SH-SY5Y (cell line): Measurements from ENCODE around the gene SLC35A1.

Source experiments
- GATA2 ChIP-seq: IDR thresholded peaks from 2 replicates; pipeline ENCODE4 v1.6.1; 2011; ENCODE audit warnings: mild to moderate bottlenecking, low read depth, low read length
- GATA3 ChIP-seq: IDR thresholded peaks from 2 replicates; pipeline ENCODE4 v1.6.1; 2011; ENCODE audit warnings: low read depth, mild to moderate bottlenecking, low read length, moderate library complexity

DNA sequence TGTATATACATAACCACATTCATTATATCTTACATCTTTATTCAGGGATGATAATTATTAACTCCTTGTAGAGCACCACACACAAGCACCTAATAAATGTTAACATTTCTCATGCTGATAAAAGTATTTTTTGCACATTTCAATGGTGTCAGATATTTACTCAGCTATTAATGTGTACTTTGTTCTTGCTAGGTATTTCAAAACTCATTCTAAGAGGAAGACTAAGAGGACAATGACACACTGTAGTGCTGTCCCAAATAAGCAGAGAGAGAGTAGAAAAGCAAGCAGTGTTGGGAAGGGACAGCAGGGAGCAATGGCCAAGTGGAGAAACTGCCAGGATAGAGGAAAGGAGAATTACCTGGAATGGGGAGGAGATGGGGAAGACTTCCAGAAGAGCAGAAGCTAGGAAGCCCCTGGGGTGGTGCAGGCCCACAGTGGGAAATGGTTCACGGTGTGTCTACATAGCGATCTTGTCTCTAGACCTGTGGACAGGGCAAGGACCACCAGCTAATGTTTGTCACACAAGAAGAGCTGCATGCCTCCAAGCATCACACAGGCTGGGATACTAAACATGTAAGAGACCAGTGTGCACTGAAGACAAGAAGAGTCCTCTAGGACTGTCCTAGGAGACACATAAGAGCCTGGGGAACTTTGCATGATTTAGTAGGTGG is 61.7 kb downstream of the SLC35A1 start:
- TF ChIP-seq GATA3: no peak
- no peak for TF ChIP-seq GATA2
